HG02763 (cell line): Measurements from ENCODE around the gene SNCAIP.
"Not testable (repeated sequence)": the region's sequence is repeated elsewhere in the genome, so short reads cannot be mapped to it uniquely, and the experiment has no call there.

ENCODE experiments used
- ATAC-seq: cut with Tn5 transposase; IDR thresholded peaks from one replicate; pipeline ENCODE4 v1.9.1; 2021; ENCODE audit warnings: mild to moderate bottlenecking, moderate library complexity; ENCODE audit not compliant: unreplicated experiment

The SNCAIP gene

DNA sequence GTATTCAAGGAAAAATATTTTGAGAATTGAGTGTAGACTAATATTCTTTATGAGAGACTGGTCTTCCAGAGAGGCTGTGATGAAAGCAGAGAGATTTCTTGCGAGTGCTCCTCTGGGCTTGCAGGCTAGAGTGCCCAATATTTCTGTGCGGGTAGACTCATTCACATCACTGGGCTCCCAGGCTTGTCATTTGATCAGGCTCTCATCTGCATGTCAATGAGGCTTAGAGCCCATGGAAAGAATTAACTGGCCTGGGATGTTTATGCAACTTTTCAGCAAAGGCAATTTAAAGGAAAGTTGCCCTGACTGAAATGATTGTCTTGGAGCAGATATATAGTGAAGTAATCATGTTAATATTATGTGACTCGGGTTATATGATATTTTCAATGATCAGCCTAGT lies 42.3 kb downstream of the SNCAIP start:
- no peak for ATAC-seq

DNA sequence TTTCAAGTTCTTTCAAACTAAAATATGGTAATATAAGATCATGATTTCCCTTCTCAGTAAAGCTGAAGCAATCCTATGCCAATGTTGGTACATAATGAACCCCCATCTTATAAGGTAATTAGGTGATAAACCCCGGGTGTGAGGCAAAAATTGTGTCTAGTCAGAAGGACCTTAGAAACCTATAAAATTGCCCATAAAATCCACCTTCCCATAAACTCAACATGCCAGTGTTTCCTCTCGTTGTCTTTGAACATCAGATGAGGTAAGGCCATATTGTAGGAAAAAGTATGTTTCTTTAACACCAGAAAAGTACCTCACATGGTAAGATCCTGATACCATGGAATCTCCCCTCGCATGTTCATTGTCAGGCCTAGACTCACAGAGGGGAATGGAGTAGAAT lies 43.3 kb downstream of the SNCAIP start:
- no peak for ATAC-seq

DNA sequence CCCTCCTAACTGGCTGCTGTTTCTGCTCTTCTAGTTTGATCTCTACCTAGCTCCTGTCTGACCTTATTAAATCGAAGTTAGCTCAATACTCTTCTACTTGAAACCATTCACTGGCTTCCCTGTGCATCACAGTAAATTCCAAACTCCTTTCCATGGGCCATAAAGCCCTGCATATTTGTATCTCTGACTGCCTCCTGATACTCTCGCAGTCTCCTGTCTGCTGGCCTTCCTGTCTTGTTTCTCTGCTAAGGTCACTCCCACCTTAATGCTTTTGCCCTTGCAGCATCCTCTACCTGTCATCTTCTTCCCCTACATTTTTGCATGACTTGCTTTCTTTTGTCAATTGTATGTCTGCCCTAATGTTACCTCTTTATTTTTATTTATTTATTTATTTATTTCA lies 44.8 kb downstream of the SNCAIP start:
- no peak for ATAC-seq

DNA sequence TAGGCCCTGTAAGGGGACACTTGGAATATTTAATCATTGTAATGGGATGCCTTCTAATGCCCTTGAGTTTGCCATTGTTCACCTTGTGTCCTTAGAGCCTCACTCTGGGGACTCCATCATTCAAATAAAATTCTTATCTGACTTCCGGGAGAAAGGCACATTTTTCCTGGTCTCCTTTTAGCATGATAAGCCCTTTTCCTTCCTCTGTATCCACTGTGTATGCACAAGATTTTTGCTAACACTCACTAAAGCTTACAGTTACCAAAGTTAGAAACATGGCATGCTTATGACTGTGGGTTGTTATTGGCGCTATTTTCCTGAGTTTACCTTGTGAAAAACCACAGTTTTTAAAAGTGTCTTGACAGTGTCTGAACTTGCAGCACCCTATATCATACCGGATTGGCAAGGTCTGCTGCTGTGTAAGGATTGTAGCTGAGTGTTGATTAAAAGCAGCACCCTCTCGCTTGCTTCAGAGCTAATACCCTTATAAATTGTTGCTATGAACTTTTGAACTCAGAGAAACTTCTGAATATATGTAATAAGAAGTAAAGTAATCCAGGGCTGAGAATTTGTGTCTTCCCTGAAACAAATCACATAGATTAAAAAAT lies 46.4 kb downstream of the SNCAIP start:
- ATAC-seq: no peak

DNA sequence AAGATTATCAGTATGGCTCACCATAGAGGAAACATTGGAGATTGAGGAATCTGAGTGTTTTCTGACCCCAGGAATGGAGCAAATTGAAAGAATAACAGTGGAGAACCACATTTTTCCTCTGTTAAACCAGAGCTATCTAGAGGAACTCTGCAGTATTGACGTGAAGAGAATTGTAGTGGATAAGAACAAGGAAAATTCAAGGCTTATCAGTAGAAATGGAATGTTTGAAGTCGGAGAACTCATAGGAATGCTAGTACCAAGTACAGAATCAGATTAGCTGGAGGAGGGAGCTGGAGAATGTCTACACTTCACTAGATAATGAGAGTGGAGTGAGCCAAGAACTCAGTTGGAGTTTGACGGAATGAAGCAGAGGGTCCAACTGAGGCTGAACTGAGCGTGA lies 50.3 kb downstream of the SNCAIP start:
- ATAC-seq: no peak

DNA sequence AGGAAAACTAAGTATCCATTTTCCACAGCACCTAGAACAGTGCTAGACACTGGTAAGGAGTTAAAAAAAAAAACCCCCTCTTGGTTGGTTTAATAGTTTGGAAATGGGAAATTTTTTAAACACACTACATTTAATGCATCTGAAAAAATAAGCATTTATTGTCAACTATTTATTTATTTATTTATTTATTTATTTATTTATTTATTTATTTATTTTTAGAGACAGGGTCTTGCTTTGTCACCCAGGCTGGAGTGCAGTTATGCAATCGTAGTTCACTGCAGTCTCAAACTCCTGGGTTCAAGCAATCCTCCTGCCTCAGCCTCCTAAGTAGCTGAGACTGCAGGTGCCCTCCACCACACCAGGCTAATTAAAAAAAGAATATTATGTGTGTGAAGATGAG lies 51.6 kb downstream of the SNCAIP start:
- ATAC-seq: no peak

DNA sequence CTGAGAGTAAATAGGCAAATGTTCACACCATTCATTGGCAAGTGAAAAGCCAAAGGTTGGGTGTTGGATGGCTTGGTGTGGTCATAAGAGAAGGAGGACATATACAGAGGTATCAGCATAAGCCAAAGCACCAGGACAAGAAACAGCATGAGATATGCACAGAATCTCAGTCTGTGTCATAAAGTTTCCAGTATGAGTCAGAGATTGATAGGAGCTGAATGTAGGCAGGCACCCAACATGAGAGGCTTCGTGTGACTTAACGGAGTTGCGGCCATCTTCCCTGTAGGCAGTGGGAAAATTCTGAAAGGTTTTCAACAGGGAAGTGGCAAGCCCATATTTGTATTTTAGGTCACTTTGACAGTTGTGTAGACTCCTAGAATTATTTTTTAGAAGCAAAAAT lies 54.5 kb downstream of the SNCAIP start:
- ATAC-seq: peak; percentile 45

DNA sequence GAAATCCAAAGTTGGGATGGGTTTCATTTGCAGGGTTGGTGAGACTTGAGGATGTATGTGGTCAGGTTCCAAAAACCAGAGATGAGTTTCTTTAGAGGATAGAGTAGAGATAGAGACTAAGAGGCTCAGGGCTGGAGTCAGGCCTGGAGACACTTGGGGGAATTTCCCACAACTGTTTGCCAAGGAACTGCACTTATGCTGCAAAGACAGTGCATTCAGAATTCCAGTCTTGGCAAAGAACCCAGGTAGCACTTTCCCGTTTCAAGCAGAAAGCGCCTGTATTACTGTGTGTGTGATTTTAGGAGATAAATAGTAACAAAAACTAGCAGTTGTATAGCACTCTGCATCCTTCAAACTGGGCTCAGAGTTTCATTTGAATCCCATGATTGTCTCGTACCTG lies 55.4 kb downstream of the SNCAIP start:
- ATAC-seq: no peak

DNA sequence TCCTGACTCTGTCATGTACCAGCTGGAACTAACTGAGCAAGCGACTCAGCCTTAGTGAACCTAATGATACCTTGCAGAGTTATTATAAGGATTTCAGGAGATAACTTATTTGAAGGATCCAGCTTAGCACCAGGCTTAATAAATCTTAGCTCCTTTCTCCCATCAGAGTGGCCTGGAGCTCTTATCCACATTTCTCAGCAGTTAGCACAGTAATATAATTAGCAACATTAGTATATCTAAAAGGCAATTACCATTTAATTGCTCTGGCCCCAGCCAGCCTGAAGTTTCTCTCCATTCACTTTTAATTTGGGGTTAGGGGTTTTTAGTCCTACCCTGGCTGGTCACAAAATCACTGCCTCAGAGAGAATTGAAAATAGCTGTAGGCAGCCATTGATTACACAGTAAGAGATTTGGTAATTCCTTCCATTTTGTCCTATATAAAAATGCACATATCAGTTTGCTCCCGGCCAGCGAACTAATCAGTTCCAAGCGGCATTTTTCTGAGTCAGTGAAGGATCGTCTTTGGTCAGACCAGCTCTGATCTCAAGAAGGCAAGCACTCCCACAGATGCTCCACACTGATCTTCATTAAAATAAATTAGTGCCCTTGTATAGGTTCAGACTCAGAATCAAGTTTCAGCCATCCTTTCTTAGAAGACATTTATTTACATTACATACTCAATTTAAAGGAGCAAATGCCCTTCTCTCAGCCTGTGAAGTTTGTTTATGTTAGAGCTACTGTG lies 56.6 kb downstream of the SNCAIP start:
- no peak for ATAC-seq

DNA sequence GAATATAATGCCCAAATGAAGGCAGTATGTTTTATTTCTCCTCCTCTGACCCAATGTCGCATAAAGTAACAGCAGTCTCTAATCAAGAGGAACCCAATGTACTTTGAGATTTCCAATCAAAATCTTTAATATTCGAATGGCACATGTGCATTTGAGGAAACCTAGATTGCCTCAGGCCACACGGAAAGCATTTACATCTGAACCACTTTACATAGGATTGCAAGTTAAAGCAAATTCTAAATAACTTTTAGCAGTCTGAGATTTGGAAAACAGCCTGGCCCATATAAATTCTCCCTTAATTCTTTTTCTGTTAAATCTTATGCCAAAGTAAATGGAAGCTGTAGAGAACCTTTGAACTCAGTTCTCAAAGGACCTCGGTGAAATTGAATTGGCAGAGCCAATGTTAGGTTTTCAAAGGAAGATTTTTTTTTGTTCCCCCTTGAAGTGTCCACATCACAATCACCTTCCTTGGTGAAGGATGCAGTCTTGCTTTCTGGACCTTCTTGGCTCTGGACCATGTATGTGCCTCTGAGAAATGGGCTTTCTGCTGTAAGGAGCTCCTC lies 57.3 kb downstream of the SNCAIP start:
- ATAC-seq: no peak

DNA sequence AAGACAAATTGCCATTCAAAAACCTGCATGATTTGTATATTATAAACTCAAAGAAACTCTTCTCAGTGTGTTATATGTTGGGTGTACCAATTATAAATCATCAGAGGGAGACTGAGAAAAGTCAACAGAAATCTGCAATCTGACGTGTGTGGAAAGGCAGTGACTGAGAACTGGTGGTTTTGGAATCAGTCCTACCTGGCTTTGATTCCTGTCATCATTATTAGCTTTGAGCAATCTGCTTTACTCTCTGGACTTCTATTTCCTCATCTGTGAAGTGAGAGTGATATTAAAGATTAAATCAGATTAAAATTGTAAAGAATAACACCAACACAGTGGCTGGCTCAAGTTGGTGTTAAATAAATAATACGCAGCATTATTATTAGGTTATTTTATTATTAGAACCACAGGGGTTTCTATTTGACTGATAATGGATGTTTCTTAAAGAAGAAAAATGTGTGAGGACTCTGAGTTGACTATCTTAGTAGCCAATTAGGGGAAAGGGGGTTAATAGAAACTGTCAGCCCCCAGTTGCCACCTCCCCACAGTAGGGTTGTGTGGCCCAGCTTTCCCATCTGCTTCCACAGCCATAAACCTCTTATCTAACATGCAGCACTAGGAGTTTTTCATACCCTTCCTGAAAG lies 59.6 kb downstream of the SNCAIP start:
- ATAC-seq: no peak

DNA sequence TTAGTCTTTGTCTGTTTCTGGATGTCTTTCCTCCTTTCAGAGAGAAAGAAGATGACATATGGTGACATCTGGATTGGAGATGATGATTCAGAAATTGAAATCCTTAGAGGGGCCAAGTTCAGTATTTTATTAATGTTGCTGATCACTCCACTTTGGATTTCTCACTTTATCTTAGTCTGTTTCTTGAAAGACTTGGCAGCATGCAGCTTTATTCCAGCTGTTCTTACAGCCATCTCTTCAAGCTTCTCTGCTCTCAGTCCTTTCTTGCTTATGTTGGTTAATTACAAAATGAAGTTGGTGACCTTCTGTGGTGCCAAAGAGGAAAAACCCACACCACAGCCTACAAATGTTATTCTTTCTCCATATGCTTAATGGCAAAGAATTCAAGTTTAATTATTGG lies 62.1 kb downstream of the SNCAIP start:
- no peak for ATAC-seq

DNA sequence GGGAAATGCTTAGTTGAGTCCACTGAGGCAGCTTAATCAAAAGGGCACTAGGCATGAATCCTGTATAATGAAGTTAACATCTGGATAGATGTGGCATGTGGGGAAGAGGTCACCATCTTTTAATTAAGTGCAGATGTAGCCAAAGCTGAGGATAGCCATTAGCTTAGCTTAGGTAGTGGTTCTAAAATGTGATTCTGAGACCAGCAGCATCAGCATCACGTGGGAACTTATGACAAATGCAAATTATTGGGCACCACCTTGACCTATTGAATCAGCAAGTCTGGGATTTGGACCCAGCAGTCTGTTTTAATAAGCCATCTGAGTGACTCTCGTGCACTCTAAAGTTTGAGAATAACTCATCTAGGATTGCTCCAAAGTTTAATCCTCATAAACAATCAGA lies 63.8 kb downstream of the SNCAIP start:
- ATAC-seq: no peak

DNA sequence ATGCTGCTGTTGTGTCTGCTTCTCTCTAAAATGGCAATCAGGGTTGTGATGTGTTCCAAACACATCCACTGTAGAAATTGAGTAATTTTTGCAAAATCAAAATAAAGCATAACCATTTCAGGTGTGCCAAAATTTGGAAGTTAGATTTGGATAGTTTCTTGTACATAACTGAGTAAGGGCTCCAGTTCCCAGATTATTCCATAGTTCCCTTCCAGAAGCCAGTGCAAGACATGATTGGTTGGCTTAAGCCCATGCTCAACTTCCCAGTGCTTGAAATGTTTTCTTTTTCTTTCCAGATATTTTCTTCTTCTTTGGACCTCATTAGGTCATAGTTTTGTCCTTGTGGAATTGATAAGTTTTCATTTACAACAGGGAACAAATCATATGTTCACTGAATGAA lies 64.2 kb downstream of the SNCAIP start:
- no peak for ATAC-seq

DNA sequence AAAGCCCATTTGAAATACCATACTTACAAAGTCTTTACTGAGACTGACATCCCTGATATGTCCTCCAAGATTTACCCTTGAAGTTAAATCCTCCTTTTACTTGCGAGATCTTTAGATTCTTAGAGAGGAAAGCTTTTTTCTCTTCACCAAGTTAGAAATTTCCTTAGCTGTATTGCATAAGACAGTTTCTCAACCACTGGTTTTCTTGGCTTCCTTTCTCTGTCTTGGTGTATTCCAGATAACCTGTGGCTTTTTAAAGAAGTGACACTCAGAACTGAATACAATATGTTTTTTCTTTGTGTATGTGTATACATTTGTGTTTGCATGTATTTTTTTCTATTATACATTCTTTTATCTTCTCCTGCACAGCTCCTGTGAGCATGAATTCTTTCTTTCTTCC lies 65.0 kb downstream of the SNCAIP start:
- no peak for ATAC-seq

DNA sequence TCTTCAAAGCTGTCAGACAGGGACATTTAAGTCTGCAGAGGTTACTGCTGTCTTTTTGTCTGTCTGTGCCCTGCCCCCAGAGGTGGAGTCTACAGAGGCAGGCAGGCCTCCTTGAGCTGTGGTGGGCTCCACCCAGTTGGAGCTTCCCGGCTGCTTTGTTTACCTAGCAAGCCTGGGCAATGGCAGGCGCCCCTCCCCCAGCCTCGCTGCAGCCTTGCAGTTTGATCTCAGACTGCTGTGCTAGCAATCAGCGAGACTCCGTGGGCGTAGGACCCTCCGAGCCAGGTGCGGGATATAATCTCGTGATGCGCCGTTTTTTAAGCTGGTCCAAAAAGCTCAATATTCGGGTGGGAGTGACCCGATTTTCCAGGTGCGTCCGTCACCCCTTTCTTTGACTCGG lies 70.9 kb downstream of the SNCAIP start:
- not testable (repeated sequence) for ATAC-seq

DNA sequence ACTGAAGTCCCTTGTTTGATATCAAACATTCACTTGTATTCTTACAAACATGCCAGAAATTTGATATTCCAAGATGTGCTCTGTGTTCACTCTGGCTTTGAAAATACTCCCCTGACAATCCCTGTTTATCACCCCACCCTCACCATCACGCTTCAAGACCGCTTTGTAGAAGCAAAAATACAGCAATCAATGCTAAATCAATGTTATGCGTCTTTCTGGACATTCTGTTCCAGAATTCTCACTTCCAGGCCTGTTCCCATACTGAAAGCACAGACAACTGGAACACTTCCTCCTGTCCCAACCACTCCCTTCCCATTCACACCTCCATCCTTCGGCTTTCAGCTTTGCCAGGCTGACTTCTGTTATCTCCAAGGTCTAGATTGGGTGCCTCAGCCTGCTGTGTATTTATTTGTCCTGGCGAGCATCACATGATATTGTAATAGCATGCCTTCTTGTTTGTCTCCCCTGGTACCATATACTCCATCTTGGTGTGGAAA lies 72.8 kb downstream of the SNCAIP start:
- ATAC-seq: no peak

DNA sequence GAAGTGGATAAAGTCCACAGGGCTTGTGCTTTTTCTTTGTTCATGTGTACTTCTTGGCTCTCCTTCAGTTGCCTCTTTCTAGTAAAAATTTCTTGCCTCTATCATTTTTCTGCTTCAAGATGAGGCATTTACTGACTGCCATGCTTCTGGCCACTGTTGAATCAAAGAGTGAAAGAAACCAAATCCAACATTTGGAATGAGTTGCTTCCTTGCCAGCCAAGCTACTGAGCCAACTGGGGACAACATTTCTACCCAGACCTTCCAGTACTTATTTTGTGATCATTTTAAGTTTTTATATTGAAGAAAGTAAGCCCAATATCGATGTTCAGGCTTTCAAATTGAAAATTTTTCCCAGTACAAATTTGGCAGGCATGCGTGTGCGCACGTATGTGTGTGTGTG lies 73.2 kb downstream of the SNCAIP start:
- ATAC-seq: no peak

DNA sequence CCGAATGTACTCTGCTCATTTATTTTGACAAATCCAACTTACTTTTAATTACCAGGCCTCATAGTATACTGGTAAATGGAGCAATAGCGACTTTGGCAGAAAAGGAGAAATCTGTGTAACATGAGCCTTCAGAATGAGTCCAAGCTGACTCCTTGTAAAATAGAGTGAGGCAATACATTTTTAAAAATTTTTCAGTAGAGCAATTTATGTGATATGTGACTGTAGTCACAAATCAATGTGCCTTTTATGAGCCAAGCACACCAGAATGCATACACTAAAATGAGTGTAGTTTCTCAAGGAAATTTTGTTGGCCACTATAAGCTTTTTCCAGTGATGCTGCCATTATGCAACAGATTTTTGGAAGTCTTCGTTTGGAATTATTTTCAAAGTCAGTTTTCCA lies 73.8 kb downstream of the SNCAIP start:
- ATAC-seq: no peak

DNA sequence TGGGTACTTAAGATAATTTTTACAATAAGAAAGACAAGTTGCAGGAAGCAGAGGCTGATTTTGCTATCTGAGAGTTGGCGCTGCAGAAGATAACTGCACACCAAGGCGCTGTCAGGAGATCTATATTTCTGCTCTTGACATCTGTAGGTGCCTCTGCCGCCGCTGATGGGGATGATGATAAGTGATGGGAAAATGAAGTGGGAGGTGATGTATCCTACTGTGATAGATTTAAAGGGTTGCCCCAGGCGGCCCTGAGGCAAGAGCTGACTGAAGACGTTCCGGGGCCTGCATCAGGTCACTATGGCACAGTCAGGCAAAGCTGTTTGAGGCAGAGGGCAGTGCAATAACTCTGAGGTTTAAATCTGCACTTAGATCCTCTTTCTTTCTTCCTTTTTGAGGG lies 78.1 kb downstream of the SNCAIP start:
- ATAC-seq: no peak

DNA sequence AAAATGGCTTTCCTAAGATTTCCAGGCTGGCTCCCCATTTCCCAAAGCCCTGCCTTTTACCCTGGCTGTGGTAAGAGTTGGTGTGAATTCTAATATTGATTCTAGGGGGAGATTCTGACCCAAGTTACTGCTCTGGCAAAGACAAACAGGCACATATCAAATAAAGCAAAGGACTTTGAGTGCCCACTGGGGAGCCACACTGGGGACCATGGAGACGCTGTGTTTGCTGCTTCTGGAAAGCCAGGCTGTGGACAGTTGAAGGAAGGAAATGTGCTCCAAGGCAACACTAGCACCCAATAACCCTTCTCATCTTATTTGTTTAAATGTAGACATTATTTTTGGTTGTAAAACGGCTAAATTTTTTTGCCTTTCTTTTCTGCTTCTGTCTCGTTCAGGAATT lies 78.7 kb downstream of the SNCAIP start:
- ATAC-seq: no peak

DNA sequence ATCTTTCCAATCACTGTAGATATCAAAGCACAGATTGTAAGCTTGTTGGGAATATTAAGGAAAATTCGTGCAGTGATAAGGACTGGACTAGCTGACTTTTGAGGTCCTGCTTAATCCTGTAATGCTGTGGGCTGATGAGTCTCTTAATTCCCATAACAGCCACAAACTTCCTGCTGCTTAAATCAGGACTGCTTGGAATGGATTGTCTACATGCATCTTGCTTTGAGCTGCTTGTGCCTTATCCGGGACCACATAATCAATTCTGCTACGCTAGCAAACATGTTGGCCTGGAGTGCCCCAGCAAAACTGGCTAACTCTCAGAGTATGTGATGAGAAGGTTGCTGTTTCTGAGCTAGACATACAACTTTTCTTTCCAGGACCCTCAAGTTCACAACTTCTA lies 79.6 kb downstream of the SNCAIP start:
- ATAC-seq: no peak
